A549 (cell line): ENCODE results near the gene CHRFAM7A.
"Not testable (repeated sequence)": the region's sequence is repeated elsewhere in the genome, so short reads cannot be mapped to it uniquely, and the experiment has no call there.

ENCODE experiments used
- CEBPB ChIP-seq, 2 experiments: fragments of >200 bp in 1 of 2; sonication (Bioruptor Twin) in 1 of 2; formaldehyde crosslinking in 1 of 2; IDR thresholded peaks; 2 replicates each; pipeline ENCODE4 v1.6.1; 2012 to 2016
- HDAC2 ChIP-seq: fragments of 200-600 bp; sonication (generic); IDR thresholded peaks from 2 replicates; pipeline ENCODE4 v1.6.1; 2016
- HES2 ChIP-seq: fragments of >200 bp; sonication (Bioruptor Twin); formaldehyde crosslinking; IDR thresholded peaks from 2 replicates; pipeline ENCODE4 v1.6.1; 2016
- JUN ChIP-seq, 2 experiments: fragments of >200 bp; sonication (Bioruptor Twin); formaldehyde crosslinking; IDR thresholded peaks; 2 replicates in 1 of 2; 3 replicates in 1 of 2; pipeline ENCODE4 v1.6.1; 2016 to 2017
- JUNB ChIP-seq: fragments of >200 bp; sonication (Bioruptor Twin); formaldehyde crosslinking; IDR thresholded peaks from 2 replicates; pipeline ENCODE4 v1.6.1; 2016
- KDM1A ChIP-seq: fragments of 200-600 bp; sonication (generic); IDR thresholded peaks from 2 replicates; pipeline ENCODE4 v1.6.1; 2016; ENCODE audit warnings: low read depth, mild to moderate bottlenecking
- MYC ChIP-seq: IDR thresholded peaks from 2 replicates; pipeline ENCODE4 v1.6.1; 2012; ENCODE audit warnings: mild to moderate bottlenecking, inconsistent platforms, low read length, improper control_type of control experiment, borderline replicate concordance
- POLR2A ChIP-seq: IDR thresholded peaks from 2 replicates; pipeline ENCODE4 v1.6.1; 2012; ENCODE audit warnings: mild to moderate bottlenecking, low read length
- RAD21 ChIP-seq, 2 experiments: fragments of >200 bp in 1 of 2; sonication (Bioruptor Twin) in 1 of 2; formaldehyde crosslinking in 1 of 2; IDR thresholded peaks in 1 of 2; conservative IDR thresholded peaks in 1 of 2; 2 replicates in 1 of 2; 3 replicates in 1 of 2; pipeline ENCODE4 v1.6.1; 2012 to 2018; ENCODE audit warnings: inconsistent platforms in 1 of 2
- RARB ChIP-seq: fragments of 250-450 bp; sonication (Bioruptor Pico); IDR thresholded peaks from 2 replicates; pipeline ENCODE4 v1.8.0; 2021; ENCODE audit warnings: mild to moderate bottlenecking, moderate library complexity
- SREBF2 ChIP-seq: fragments of 450-650 bp; IDR thresholded peaks from 2 replicates; pipeline ENCODE4 v1.6.1; 2014; ENCODE audit warnings: mild to moderate bottlenecking, moderate library complexity
- TF ChIP-seq, protein P1 (sequence below): fragments of >200 bp; sonication (Bioruptor Twin); formaldehyde crosslinking; IDR thresholded peaks from 3 replicates; pipeline ENCODE4 v1.5.1; 2016

- not testable (repeated sequence) for TF ChIP-seq CEBPB (IDR thresholded peaks at IDR 0.05); RARB (CRISPR knock-in tag); JUNB; MYC; JUN (IDR thresholded peaks at IDR 0.05); KDM1A; POLR2A; SREBF2; RAD21 (conservative IDR thresholded peaks at IDR 0.05 in 1 of 2, IDR thresholded peaks at IDR 0.05 in 1 of 2); HDAC2; HES2
- TF ChIP-seq, protein P1, sequence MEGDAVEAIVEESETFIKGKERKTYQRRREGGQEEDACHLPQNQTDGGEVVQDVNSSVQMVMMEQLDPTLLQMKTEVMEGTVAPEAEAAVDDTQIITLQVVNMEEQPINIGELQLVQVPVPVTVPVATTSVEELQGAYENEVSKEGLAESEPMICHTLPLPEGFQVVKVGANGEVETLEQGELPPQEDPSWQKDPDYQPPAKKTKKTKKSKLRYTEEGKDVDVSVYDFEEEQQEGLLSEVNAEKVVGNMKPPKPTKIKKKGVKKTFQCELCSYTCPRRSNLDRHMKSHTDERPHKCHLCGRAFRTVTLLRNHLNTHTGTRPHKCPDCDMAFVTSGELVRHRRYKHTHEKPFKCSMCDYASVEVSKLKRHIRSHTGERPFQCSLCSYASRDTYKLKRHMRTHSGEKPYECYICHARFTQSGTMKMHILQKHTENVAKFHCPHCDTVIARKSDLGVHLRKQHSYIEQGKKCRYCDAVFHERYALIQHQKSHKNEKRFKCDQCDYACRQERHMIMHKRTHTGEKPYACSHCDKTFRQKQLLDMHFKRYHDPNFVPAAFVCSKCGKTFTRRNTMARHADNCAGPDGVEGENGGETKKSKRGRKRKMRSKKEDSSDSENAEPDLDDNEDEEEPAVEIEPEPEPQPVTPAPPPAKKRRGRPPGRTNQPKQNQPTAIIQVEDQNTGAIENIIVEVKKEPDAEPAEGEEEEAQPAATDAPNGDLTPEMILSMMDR, result not testable (repeated sequence)
Measured at GRCh38 chr15:30367246-30367645, 26.1 kb downstream of the CHRFAM7A start.
